Epidermal melanocyte (primary cell): Measurements from ENCODE around the gene KDM4B.
"Not testable (repeated sequence)": the region's sequence is repeated elsewhere in the genome, so short reads cannot be mapped to it uniquely, and the experiment has no call there.

Source experiments
- DNase-seq: peaks from one replicate; pipeline ENCODE4 v3.0.0; 2011; ENCODE audit warnings: low spot score; ENCODE audit not compliant: insufficient read length

KDM4B gene

GRCh38 chr19:5012688-5013457, 44.0 kb downstream of the KDM4B start:
- DNase-seq: no peak

GRCh38 chr19:5013761-5014160, 44.8 kb downstream of the KDM4B start:
- DNase-seq: no peak

GRCh38 chr19:5014941-5015340, 46.0 kb downstream of the KDM4B start:
- no peak for DNase-seq

GRCh38 chr19:5016268-5016667, 47.4 kb downstream of the KDM4B start:
- DNase-seq: no peak

GRCh38 chr19:5016781-5017180, 47.9 kb downstream of the KDM4B start:
- DNase-seq: no peak

- DNase-seq: no peak
Measured at GRCh38 chr19:5017235-5017634, 48.3 kb downstream of the KDM4B start.

- DNase-seq: peak; percentile 61
Measured at GRCh38 chr19:5018224-5019015, 49.5 kb downstream of the KDM4B start.

- no peak for DNase-seq
Measured at GRCh38 chr19:5020368-5020767, 51.5 kb downstream of the KDM4B start.

GRCh38 chr19:5021046-5021445, 52.1 kb downstream of the KDM4B start:
- DNase-seq: no peak

- DNase-seq: no peak
Measured at GRCh38 chr19:5022066-5022860, 53.4 kb downstream of the KDM4B start.

- DNase-seq: no peak
Measured at GRCh38 chr19:5023128-5023571, 54.2 kb downstream of the KDM4B start.

GRCh38 chr19:5024282-5024681, 55.4 kb downstream of the KDM4B start:
- DNase-seq: no peak

GRCh38 chr19:5025027-5025426, 56.1 kb downstream of the KDM4B start:
- no peak for DNase-seq

GRCh38 chr19:5026706-5027273, 57.9 kb downstream of the KDM4B start:
- no peak for DNase-seq

GRCh38 chr19:5028229-5028886, 59.4 kb downstream of the KDM4B start:
- DNase-seq: no peak

- DNase-seq: not testable (repeated sequence)
Measured at GRCh38 chr19:5029596-5029995, 60.7 kb downstream of the KDM4B start.

GRCh38 chr19:5030136-5030820, 61.4 kb downstream of the KDM4B start:
- DNase-seq: no peak

- DNase-seq: no peak
Measured at GRCh38 chr19:5030822-5031221, 61.9 kb downstream of the KDM4B start.

- peak; percentile 90 for DNase-seq
Measured at GRCh38 chr19:5031231-5032100, 62.6 kb downstream of the KDM4B start.
